IgD-negative memory B cell (primary cell): ENCODE results near the gene NDOR1. TPM values are rescaled to one million over a fixed set of nuclear protein-coding genes. Genes with fewer than 3 reads are reported as not detected.

Experiments
- H3K27ac Mint-ChIP-seq, 3 donors: one replicate each; pipeline ENCODE4 v1.8.0; 2020 to 2022; ENCODE audit warnings: mild to moderate bottlenecking in 3 of 3, mixed read lengths in 3 of 3, moderate library complexity in 1 of 3
- H3K27me3 Mint-ChIP-seq: one replicate; pipeline ENCODE4 v1.8.0; 2021; ENCODE audit warnings: mixed read lengths
- H3K36me3 Mint-ChIP-seq: one replicate; pipeline ENCODE4 v1.8.0; 2020; ENCODE audit warnings: mild to moderate bottlenecking, mixed read lengths
- H3K4me1 Mint-ChIP-seq, 3 donors: one replicate each; pipeline ENCODE4 v1.8.0; 2020 to 2022; ENCODE audit warnings: mixed read lengths in 3 of 3, mild to moderate bottlenecking in 1 of 3
- H3K4me3 Mint-ChIP-seq, 4 donors: one replicate each; pipeline ENCODE4 v1.8.0; 2020 to 2022; ENCODE audit warnings: mild to moderate bottlenecking in 4 of 4, mixed read lengths in 4 of 4, moderate library complexity in 3 of 4
- H3K9me3 Mint-ChIP-seq, 3 donors: one replicate each; pipeline ENCODE4 v1.8.0; 2020 to 2021; ENCODE audit warnings: mixed read lengths in 3 of 3, mild to moderate bottlenecking in 1 of 3
- polyA plus RNA-seq: library from polyadenylated mRNA; unstranded; fragments of 300-500 nt; fragmentation: Illumina TruSeq; gene quantifications from one replicate; pipeline ENCODE4 v1.2.3, GENCODE V29; 2021

Gene NDOR1
- polyA plus RNA-seq, 1 donor from 2014 or later = 7.6 TPM

- Mint-ChIP-seq H3K27me3 (no peaks in the 10 kb centered on the region), H3K4me1 (peaks cover 4 to 27% (median 14%) of the 10 kb centered on the region in 3 donors), H3K4me3 (peak overlapping the region in 2 of 4 donors; percentile 79 to 85), H3K9me3 (no peaks in the 10 kb centered on the region), H3K27ac (peak overlapping the region in 1 of 3 donors; percentile 85), H3K36me3 (peaks cover 2% of the 10 kb centered on the region)
Observed at GRCh38 chr9:137185921-137186320, 19.6 kb upstream of the NDOR1 start.

GRCh38 chr9:137186385-137186784 is 19.1 kb upstream of the NDOR1 start:
- Mint-ChIP-seq H3K27ac (peak overlapping the region in 1 of 3 donors; percentile 85), H3K27me3 (no peaks in the 10 kb centered on the region), H3K4me1 (peaks cover 4 to 27% (median 14%) of the 10 kb centered on the region in 3 donors), H3K36me3 (peaks cover 2% of the 10 kb centered on the region), H3K4me3 (peak overlapping the region; percentile 79 to 95 (median 89)), H3K9me3 (no peaks in the 10 kb centered on the region)

- Mint-ChIP-seq H3K4me1 (peaks cover 4 to 27% (median 14%) of the 10 kb centered on the region in 3 donors), H3K27me3 (no peaks in the 10 kb centered on the region), H3K36me3 (peaks cover 2% of the 10 kb centered on the region), H3K4me3 (peak overlapping the region; percentile 85 to 95 (median 94)), H3K27ac (peak overlapping the region; percentile 85 to 96 (median 93)), H3K9me3 (no peaks in the 10 kb centered on the region)
Observed at GRCh38 chr9:137187386-137187785, 18.1 kb upstream of the NDOR1 start.

- Mint-ChIP-seq H3K9me3 (no peaks in the 10 kb centered on the region), H3K27me3 (no peaks in the 10 kb centered on the region), H3K27ac (peak overlapping the region; percentile 85 to 96 (median 93)), H3K4me1 (peaks cover 4 to 27% (median 14%) of the 10 kb centered on the region in 3 donors), H3K4me3 (peak overlapping the region; percentile 85 to 95 (median 94)), H3K36me3 (peaks cover 2% of the 10 kb centered on the region)
Observed at GRCh38 chr9:137188086-137188489, 17.4 kb upstream of the NDOR1 start.

- no peaks in the 10 kb centered on the region for H3K27me3 Mint-ChIP-seq
- H3K4me3 Mint-ChIP-seq = peak within 1 kb of the TSS; percentile 85 to 97 (median 95)
- peaks cover 4 to 27% (median 14%) of the 10 kb centered on the region in 3 donors for H3K4me1 Mint-ChIP-seq
- peak within 1 kb of the TSS; percentile 85 to 97 (median 93) for H3K27ac Mint-ChIP-seq
- H3K36me3 Mint-ChIP-seq = peaks cover under 1% of the 10 kb centered on the region
- H3K9me3 Mint-ChIP-seq = no peaks in the 10 kb centered on the region
Observed at GRCh38 chr9:137188490-137189296, 16.8 kb upstream of the NDOR1 start, which contains the start of the genes ANAPC2 and SSNA1. Gene ANAPC2 (minus strand): TSS chr9:137188560. CDS start chr9:137188532, 28 bp downstream. Gene SSNA1 (plus strand): TSS chr9:137188676. CDS start chr9:137188727, 51 bp downstream.

GRCh38 chr9:137189297-137190295 is 15.9 kb upstream of the NDOR1 start:
- no peaks in the 10 kb centered on the region for H3K27me3 Mint-ChIP-seq
- peaks cover 4 to 27% (median 14%) of the 10 kb centered on the region in 3 donors for H3K4me1 Mint-ChIP-seq
- H3K9me3 Mint-ChIP-seq = no peaks in the 10 kb centered on the region
- H3K36me3 Mint-ChIP-seq = no peaks in the 10 kb centered on the region
- peak overlapping the region; percentile 85 to 97 (median 93) for H3K27ac Mint-ChIP-seq
- H3K4me3 Mint-ChIP-seq = peak overlapping the region; percentile 85 to 97 (median 93)

GRCh38 chr9:137190315-137190856 is 15.1 kb upstream of the NDOR1 start:
- no peaks in the 10 kb centered on the region for H3K36me3 Mint-ChIP-seq
- H3K4me3 Mint-ChIP-seq = peak overlapping the region in 2 of 4 donors; percentile 22 to 81
- no peaks in the 10 kb centered on the region for H3K27me3 Mint-ChIP-seq
- peaks cover 4 to 27% (median 14%) of the 10 kb centered on the region in 3 donors for H3K4me1 Mint-ChIP-seq
- peak overlapping the region in 1 of 3 donors; percentile 65 for H3K27ac Mint-ChIP-seq
- no peaks in the 10 kb centered on the region for H3K9me3 Mint-ChIP-seq

- peaks cover 4 to 25% (median 14%) of the 10 kb centered on the region in 3 donors for H3K4me1 Mint-ChIP-seq
- H3K9me3 Mint-ChIP-seq = no peaks in the 10 kb centered on the region
- H3K4me3 Mint-ChIP-seq = peak overlapping the region in 1 of 4 donors; percentile 81
- peak overlapping the region in 2 of 3 donors; percentile 39 to 65 for H3K27ac Mint-ChIP-seq
- no peaks in the 10 kb centered on the region for H3K36me3 Mint-ChIP-seq
- no peaks in the 10 kb centered on the region for H3K27me3 Mint-ChIP-seq
Observed at GRCh38 chr9:137191245-137191644, 14.3 kb upstream of the NDOR1 start.

GRCh38 chr9:137191691-137192447 is 13.6 kb upstream of the NDOR1 start:
- Mint-ChIP-seq H3K4me1 (peaks cover 4 to 21% (median 13%) of the 10 kb centered on the region in 3 donors), H3K36me3 (no peaks in the 10 kb centered on the region), H3K4me3 (no peak overlapping the region), H3K27ac (peak overlapping the region in 1 of 3 donors; percentile 65), H3K9me3 (no peaks in the 10 kb centered on the region), H3K27me3 (no peaks in the 10 kb centered on the region)

- Mint-ChIP-seq H3K4me1 (peaks cover 4 to 16% (median 7%) of the 10 kb centered on the region in 3 donors), H3K27ac (no peak overlapping the region), H3K27me3 (no peaks in the 10 kb centered on the region), H3K9me3 (no peaks in the 10 kb centered on the region), H3K36me3 (no peaks in the 10 kb centered on the region), H3K4me3 (no peak overlapping the region)
Observed at GRCh38 chr9:137192448-137192780, 13.1 kb upstream of the NDOR1 start.

GRCh38 chr9:137192859-137193258 is 12.6 kb upstream of the NDOR1 start:
- Mint-ChIP-seq H3K9me3 (no peaks in the 10 kb centered on the region), H3K27me3 (no peaks in the 10 kb centered on the region), H3K27ac (no peak overlapping the region), H3K4me1 (peaks cover 4 to 12% (median 5%) of the 10 kb centered on the region in 3 donors), H3K36me3 (no peaks in the 10 kb centered on the region), H3K4me3 (no peak overlapping the region)

- no peaks in the 10 kb centered on the region for H3K27me3 Mint-ChIP-seq
- H3K4me1 Mint-ChIP-seq = peaks cover 0 to 11% (median 5%) of the 10 kb centered on the region in 3 donors
- no peaks in the 10 kb centered on the region for H3K36me3 Mint-ChIP-seq
- no peak overlapping the region for H3K27ac Mint-ChIP-seq
- no peaks in the 10 kb centered on the region for H3K9me3 Mint-ChIP-seq
- no peak overlapping the region for H3K4me3 Mint-ChIP-seq
Observed at GRCh38 chr9:137193771-137194170, 11.7 kb upstream of the NDOR1 start.

GRCh38 chr9:137194388-137194787 is 11.1 kb upstream of the NDOR1 start:
- Mint-ChIP-seq H3K4me3 (no peak overlapping the region), H3K36me3 (no peaks in the 10 kb centered on the region), H3K27ac (no peak overlapping the region), H3K4me1 (peaks cover 0 to 7% (median under 1%) of the 10 kb centered on the region in 3 donors), H3K9me3 (no peaks in the 10 kb centered on the region), H3K27me3 (no peaks in the 10 kb centered on the region)

GRCh38 chr9:137194909-137195308 is 10.6 kb upstream of the NDOR1 start:
- peak overlapping the region in 1 of 3 donors; percentile 80 for H3K27ac Mint-ChIP-seq

More at GRCh38 chr9:137194909-137195308, 10.6 kb upstream of the NDOR1 start:
- Mint-ChIP-seq H3K27me3 (no peaks in the 10 kb centered on the region), H3K4me3 (peak overlapping the region in 1 of 4 donors; percentile 63), H3K36me3 (no peaks in the 10 kb centered on the region), H3K9me3 (no peaks in the 10 kb centered on the region), H3K4me1 (peaks cover 0 to 4% (median 0%) of the 10 kb centered on the region in 3 donors)
